ENCODE results near the gene CMTR1.
"Not testable (repeated sequence)": the region's sequence is repeated elsewhere in the genome, so short reads cannot be mapped to it uniquely, and the experiment has no call there.

CMTR1 gene

DNA sequence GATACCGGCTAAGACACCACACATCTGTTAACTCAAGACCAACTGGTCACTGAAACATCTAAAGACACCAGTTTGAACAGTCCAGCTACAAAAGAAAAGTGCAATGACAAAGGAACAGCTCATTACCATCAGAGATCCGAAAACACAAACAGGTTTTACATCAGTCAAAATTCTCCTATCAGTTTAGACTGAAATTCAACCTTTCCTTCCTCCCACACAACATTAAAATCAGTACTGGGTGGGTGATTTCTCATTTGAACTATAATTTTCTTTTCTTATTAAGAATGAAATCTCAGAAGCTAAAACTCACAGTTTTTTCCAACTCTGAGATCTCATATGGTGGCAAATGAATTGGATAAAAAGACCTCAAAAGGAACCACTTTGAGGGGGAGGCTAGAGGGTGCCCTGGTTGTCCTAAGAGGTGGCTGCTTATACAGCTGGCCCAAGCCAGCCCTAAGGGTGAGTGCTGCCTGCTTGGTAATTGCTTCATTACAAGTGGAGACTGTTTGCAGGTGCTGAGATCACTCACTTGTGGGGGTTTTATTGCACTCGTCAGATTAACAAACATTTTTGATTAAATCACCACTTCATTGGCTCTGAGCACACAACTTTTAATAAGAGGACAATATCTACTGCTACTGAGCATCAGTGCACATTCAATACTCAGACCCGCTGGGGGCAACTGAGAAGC lies 62.4 kb downstream of the CMTR1 start:
- DNase-seq: no peak

DNA sequence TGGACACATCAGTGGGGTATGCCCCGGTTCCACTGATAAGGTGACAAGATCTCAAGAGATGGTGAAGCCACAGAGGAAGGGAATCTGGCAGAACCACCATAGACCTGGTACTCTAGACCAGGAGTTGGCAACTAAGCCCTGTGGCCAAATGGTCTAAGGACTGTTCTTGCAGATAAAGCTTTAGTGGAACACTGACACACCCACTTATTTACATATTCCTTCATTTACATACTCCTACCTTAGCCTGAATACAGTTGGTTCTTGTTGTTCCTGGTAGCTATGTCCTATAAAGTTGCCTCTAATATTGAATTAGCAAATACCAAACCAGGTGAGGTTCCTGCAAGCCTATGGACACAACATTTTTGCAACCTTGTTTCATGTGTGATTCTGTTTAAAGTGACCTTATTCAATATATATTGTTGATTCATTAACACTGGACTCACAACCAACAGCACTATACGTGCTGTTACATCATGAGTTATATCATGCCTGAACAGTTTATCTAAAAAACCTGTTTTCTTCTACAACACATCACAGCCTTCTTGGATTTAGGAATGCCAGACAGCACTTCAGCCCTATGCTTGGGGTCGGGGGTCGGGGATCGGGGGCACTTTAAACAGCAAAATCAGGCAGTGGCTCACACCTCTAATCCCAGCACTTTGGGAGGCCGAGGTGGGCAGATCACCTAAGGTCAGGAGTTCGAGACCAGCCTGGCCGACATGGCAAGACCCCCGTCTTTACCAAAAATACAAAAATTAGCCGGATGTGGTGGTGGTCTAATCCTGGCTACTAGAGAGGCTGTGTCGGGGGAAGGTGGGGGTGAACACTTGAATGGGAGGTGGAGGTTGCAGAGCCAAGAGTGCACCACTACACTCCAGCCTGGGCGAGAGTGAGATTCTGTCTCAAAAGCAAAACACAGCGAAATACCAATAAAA lies 64.2 kb downstream of the CMTR1 start:
- DNase-seq: no peak

DNA sequence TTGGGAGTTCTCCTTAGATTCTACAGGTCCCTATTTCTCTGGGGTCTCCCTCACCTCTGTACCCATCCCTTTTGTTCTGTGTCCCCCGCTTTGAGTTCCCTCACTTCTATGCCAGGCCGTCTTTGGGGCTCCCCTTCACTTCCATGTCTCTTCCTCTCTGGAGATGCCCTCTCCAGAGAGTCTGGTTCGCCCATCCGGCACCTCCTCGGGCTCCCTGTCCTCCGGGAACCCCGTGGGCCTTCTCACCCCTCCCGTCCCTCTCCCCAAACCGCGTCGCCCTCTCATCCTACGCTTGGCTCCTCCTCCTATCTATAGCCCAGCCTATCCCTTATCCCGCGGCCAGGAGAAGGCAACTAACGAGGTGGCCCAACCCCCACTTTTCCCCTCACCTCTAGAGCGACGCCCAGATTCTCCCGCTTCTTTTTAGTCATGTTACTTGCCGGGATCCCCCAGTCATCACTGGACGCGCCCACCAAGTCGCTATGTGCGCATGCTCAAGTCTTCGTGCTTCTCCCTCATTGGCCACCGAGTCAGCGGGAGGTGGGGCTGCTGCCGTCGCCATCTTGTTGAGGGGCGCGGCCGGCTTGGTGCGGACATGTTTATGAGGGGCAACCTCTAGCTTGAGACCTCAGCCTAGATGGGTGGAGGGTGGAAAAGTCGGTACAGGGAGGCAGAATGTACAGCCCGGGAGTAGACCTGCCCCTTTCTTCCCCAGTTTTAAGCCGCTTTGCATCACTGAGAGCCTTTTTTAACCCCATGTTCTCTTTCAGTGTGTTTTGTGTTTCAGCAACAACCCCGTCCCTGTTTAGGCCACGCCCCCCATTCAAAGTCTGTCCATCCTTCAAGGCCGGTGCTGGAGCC lies 66.6 kb downstream of the CMTR1 start, which contains the start of gene CCDC167:
Gene CCDC167, minus strand, starts transcription at position 461 of the 861 bp plus-strand sequence. Its CDS starts 30 bp downstream, at position 431.
- peak; percentile 96 for DNase-seq

DNA sequence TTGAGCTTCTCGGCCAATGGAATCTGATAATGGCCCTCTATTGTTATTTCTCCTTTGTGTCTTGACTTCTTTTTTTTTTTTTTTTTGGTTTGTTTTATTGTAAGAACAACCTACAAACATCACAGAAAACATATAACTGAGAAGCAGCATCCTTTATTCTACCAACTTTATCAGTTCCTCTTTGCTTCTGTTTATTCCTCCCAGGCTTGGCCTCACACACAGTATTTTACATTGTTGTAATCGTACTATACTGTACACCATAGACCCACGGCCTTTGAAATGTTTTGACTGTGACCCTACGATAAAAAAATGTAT lies 67.2 kb downstream of the CMTR1 start:
- DNase-seq: no peak

DNA sequence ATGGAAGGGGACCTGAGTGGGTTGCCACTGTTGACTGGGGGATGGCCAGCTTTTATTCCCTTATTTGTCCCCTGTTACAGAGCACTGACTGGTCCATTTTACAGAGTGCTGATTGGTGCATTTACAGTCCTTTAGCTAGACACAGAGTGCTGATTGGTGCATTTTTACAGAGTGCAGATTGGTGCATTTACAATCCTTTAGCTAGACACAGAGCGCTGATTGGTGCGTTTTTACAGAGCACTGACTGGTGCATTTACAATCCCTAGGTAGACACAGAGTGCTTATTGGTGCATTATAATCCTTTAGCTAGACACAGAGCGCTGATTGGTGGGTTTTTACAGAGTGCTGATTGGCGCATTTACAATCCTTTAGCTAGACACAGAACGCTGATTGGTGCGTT lies 67.9 kb downstream of the CMTR1 start:
- not testable (repeated sequence) for DNase-seq

DNA sequence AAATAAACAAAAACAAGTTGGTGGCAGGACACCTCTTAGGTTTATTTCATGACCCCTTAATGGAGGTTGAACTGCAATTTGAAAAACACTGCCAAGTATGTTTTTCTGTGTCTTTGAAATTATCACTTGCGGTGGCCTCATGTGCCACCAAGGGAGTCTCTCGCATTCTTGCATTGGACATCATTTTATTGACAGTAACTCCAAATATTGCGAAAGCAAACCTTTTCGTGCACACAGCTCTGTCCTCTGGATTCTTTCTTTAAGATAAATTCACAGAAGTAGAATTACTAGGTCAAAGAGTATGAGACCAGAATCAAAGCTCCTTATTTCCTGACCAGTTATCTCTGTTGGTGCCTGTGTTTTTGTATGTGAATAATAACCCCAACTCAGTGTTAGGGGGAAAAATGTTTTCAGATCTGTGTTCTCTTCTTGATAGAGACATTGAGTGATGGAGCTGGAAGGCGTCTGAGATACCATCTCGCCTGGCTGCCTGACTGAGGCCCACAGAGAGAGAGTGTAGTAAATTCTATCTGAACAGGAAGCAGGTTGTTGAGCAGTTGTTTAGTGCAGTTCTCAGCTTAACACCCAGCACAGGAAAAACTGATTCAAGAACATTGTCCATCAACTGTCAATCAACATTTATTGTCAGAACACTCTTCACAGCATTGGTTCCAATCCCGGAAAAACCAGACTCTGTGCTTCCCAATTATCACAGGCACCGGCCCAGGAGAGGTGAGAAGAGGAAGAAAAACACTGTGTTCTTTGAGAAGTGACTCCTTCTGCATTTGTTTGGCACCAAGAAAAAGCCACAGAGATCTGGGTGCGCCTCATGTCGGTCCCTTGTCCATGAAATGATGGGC lies 68.8 kb downstream of the CMTR1 start:
- DNase-seq: no peak

DNA sequence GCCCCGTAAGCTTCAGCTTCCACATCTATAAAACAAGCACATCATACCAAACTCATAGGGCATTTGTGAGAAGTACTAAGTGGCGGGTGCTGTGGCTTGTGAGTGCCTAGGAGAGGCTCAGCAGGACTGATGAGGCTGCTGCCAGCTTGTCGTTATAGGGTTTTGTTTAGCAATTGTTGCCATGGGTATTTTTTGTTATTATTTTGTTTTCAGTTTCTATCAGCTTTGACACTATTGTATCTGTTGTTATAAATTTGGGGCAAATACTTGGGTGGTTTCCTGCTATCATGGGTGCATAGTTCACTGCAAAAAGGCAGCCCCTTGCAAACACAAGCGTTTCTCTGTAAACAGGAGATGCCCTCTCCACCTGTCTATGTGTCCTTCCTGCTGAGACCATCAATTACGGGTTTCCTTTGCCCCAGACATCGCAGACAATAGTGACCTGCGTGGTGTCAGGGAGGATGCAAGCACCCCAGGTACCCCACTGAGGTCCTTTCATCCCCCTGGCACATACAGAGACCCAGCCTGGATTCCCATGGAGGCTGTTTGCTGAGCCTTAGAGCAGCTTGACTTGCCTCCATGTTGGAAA lies 69.8 kb downstream of the CMTR1 start:
- peak; percentile 36 for DNase-seq

DNA sequence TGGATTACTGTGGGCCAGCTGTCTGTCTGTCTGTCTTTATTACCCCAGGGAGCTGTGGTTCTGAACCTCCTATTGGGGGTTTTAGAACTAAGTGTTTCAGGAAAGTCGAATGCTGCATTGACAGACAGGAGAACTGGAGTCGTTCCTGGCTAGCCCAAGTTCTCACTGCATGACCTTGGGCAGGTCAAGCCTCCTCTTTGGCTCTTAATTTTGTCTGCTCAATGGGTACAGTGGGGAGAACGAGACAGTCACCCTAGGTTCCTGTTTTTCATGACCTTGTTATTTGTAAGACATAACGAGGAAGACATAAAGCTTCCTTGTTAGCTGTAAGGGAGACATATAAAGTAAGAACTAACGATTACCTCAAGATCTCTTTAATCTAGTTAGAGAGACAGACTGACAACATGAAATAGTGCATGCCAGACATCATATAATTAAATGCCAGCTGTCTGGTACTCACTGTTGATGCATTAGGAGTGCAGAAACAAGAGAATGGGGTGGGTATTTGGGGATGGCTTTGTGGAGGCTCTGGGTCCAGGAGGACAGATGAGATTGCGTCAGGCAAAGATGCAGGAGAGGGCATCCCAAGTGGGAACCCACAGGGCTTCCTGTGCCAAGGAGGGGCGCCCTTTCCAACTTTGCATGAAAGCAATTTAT lies 70.4 kb downstream of the CMTR1 start:
- no peak for DNase-seq

DNA sequence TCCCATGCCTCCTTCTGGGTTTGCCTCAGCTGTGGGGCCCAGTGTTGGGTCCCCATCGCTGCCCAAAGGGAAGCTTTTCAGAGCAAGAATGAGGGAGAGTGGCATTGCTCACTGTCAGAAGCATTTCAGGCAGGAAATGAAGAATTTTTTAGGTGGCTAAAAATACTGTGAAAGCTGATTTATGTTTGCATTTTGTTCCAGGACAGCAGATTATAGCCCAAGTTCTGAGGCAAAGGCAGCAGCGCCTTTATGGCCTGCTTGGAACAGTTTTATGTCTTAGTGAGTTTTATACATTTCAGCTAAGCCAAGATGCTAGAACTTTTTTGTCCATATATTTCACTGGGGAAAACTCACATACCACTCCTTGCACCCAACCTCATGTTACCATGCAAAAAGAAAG lies 71.0 kb downstream of the CMTR1 start:
- no peak for DNase-seq

DNA sequence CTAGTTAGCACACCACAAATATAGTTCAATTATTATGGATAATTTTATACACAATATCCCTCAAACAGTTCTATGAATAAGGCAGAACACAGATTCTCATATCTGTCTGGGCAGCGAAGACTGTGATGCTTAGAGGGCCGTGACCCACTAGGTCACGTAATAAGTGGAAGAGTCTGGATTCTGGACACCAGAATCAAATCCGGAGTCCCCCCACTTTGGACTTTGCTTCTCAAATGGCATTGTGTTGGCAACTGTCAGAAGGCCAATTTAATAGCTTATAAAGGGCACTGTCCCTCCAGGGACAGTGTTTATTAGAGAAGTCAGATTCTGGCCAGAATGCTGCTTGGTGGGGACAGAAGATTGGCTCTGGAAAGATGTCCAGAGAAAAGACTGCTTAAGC lies 73.5 kb downstream of the CMTR1 start:
- no peak for DNase-seq

DNA sequence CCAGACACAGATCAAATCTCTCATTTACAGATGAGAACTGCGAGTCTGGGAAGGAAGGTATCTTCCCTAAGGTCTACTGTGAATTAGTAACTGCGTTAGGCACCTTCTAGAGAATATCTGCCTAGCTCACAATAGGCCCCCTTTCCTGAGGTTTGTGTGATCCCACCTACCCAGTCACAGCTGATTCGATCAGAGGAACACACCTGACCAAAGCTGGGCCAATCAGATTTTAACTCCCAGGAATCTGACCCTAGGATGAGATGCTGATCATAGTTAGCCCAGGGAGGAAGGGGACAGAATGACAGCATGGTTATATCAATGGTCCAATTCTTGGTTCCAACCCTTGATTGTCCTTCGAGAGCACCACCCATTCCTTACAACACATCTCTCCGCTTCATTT lies 74.1 kb downstream of the CMTR1 start:
- DNase-seq: no peak

DNA sequence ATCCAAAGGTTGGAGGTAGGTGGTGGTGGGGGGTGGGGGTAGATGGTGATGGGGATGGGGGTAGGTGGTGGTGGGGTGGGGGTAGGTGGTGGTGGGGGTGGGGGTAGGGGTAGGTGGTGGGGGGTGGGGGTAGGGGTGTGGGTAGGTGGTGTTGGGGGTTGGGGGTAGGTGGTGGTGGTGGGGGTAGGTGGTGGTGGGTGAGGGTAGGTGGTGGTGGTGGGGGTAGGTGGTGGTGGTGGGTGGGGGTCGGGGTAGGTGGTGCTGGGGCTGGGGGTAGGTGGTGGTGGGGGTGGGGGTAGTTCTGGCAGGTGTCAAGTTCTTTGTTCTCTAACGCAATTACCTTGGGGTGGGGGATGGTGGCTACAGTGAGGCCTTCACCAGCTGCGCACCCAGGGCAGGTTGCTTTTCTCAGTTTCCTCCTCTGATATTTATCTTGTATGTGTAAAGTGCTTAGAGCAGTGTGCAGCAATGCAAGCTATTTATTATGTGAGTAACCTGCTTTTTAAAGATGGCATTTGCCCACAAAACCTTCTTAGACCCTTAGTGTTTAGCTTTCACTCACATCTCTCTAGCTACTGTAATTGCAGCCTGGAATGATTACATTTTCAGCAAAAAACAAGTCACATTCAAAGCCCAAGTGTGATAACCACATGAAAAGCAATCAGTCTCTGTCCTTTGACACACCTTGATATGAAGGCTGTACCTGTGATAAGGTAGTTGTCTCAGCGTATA lies 74.8 kb downstream of the CMTR1 start:
- no peak for DNase-seq

DNA sequence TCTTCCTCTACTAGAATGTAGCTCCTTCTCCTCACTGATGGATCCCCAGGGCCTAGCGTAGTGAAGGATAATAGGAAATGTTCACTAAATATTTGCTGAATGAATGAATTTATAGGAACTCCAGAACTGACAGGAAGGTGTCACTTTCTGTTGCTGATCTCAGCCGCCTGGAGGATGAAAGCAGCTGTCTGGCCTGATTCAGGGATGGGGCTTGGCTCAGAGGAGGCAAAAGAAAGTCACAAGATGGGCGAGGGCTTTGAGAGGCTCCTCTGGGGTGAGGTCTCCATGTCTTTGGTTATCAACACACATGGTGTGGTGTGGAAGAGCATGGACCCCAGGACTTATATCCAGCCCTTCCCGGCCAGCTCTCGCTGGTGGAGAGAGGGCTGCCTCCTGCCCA lies 78.2 kb downstream of the CMTR1 start:
- DNase-seq: no peak

DNA sequence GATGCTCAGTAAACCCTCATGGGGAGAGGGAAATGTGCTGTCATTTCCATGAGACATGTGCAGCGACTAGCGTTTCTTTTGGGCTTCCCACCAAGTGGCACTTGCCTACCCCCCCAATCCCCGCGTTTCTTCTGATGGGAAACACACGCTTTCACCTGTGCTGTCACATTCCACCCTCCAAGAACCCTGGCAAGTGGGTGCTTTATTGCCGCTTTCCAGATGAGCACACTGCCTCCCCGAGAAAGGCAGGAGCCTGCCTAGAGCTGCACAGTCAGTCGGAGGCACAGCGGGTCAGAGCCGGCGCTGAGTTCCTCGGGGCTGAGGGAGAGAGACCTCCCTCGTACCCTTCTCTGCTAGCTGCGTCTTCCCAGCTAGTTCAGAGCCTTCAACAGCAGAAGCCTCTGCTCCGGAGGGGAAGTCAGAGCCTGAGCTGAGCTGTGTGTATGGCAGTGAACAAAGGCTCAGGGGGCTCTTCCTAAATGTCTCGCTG lies 78.9 kb downstream of the CMTR1 start:
- no peak for DNase-seq

DNA sequence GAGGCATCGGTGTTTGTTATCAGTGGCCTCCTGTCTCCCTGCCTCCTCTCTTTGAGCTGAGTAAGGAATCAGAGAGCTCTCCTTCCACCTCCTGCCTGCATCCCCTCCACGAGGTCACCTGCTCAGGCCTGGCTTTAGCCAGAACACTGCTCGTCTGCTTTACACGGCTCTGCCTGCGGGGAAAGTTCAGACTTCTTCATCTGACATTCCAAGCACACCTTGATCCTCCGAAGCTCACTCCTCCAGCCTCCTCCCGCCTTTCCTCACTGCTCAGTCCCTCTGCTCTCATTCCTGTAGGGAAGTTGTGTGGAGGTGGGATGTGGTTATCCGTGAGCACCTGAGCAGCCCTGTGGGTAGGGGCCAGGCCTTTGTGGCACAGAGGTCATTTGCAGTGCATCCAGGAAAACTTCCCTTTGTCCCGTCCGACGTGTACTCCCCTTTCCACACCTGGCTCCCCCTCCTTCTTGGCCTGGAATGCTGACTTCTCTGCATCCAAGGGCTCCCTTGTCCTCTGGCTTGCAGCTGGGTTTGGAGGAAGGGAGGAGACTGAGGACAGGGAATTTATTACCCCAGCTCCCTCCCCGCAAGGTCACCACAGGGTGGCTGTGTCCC lies 79.5 kb downstream of the CMTR1 start:
- DNase-seq: no peak

DNA sequence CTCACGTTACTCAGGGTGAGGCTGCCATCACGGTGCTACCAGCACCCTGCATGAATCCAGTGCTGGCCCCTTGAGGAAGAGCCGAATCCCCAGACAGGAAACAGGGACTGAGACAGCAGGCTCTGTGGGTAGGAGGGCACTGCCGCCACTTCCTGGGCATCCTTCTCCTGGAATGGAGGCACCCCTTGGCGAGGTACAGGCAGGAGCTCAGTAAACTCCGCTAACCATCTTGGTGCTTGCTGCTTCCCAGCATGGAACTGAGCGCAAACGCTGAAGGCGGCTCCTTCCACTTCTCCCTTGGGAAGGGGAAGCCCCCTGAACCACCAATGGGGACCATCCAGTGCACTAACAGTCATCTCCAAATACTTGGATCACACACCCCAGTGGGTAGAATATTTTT lies 80.1 kb downstream of the CMTR1 start:
- no peak for DNase-seq

DNA sequence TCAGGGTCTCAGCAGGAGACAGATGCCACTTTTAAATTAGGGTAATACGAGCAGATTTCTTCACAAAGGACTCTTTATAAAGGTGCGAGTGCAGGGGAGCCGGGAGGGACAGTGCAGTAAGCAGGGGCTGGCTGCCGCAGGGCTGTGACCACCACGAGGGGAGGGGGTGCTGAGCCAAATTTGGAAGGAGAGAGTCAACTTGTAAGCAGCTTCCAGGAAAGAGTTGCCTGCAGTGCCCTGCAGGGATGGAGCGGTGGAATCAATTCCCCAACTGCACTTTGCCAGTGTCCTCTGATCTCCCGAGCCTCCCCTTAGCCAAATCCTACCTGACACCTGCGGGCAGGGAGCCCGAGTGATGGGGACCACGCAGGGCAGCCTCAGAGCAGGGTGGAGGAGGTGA lies 80.6 kb downstream of the CMTR1 start:
- no peak for DNase-seq

DNA sequence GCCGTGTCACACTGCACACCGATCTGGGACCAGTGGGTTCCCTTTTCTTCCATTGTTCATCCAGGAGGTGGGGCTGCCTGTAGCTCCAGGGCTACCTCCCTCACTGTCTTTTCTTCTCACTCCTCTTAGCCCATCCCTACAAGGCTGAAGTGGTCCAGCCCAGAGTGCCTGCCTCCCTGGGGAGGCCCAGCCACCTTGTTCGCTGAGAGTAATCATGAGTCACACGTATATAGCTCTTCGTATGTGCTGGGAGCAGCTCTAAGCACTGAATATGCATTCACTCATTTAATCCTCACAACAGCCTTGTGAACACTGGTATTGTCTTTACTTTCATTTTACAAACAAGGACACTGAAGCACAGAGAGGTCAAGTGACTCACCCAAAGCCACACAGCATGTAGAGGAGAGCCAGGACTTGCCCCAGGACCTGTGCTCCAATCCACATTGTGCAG lies 81.3 kb downstream of the CMTR1 start:
- DNase-seq: no peak

DNA sequence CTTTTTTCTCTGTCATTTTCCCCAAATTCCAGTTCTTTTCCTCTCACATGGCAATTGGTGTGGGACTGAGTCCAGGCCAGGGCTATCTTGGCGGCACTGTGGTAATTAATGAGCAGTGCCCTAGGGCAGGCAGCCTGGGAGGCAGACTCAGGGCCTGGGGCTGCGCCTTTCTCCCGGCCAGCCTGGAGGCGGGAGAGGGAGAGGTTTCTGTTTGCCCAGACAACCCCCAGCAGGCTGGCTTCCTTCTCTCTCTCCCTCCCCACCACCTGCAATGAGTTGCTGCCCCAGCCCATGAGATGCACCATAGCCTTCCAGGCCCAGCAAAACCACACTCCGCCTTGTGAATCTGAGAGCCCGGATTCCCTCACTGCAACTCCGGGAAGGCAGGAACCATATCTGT lies 81.8 kb downstream of the CMTR1 start:
- DNase-seq: no peak

DNA sequence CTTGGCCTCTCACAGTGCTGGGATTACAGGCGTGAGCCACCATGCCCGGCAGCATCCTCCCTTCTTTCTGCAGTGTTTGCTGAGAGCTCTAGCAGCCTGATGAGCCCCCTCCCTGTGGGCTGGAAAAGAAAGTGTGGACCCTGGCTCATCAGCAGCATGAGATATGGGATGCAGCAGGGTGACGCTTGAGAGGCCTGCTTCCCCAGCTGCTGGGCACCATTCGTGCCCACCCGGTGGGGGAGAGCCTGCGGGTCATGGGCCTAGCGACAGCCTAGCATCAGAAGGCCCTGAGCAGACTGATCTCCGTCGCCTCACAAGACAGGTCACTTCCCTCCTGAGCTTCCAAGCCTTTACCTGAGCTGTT lies 82.7 kb downstream of the CMTR1 start:
- DNase-seq: no peak
